ENCODE data around the gene CCR7.
A peak's percentile ranks its signal among the peaks of the same experiment; 100 is the strongest.
"Not testable (repeated sequence)": the region's sequence is repeated elsewhere in the genome, so short reads cannot be mapped to it uniquely, and the experiment has no call there.

The CCR7 gene

DNA sequence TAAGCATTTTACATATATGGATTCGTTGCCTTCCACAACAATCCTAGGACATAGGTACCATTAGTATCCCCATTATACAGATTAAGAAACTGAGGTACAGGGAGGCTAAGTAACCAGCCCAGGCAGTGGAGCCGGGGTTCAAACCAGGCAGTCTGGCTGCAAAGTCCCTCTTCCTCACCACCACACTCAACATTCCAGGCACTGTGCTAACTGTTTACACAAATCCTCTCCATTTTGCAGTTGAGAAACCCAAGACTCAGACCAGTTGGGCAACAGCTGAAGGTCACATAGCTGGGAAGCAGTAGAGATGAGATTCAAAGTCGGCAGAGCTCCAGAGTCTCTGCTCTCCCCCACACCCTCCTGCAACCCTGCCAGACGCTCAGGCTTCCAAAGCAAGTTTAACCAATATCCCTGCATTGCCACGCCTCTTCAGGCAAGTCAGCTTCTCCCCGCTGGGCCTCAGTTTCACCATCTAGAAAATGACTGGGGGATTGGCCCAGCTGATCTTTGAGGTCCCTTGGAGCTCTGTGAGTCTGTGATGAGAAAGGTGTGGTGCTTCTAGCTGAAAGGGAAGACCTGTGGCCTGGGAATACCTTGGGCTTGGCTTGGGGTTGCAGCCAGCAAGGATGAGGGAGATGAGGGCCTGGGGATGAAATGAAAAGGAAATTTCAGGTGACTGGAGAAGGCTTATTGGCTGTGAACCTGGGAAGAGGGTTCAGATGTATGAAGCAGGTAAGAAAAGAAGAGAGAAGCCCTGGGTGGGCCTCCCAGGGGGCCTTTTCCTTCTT, 14.0 kb downstream of the CCR7 start:
- peak; percentile 65 for DNase-seq (ENCODE audit: low spot score)

DNA sequence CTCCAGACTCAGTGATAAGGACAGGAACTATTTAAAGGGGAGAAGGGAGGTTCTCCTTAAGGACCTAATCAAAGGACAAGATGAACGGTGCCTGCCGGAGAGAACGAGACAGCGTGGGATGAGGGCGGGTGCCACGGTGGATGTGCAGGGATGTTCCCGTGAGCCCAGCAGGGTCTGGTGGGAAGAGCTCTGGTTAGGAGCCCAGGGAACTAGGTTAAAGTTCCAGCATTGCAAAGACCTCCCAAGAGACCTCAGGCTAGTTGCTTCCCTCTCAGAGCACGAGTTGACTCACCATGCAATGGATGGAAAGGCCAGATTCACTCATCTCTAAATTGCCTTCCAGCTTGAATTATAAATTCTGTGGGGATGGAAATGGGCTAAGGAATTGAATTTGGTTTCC, 14.7 kb downstream of the CCR7 start:
- peak; percentile 37 for DNase-seq (ENCODE audit: low spot score)

DNA sequence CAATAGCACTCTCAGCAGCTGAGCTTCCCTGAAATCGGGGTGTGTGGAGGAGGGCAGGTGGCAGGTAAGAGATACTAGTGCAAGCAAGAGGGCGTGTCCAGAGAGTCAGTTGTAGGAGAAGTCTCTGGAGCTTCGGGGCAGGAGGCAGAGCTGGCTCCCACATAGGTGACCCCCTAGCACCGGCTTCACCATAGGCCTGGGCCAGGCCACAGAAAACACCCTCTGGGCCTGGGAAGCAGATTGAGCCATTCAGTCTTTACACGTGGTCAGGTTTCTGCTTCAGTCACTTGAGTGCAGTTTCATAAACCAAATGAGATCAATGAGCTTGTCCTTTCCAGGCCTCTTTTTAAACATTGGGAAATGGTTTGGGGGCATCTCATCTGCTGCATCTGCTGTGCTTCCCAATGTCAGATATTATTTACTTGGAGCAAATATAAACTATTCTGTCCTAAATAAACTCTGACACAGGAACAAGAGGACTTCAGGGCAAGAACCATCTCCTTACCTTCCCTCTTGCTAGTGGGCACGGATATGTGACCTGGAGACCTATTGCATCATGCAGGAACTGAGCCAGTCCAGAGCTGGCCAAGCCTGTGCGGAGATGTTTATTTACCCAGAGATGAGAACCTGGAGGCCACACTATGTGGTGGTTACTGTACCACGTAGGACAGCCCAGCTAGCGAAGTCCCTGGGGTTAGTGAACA, 16.1 kb downstream of the CCR7 start:
- DNase-seq (ENCODE audit: low spot score) = peak; percentile 28

- peak; percentile 50 for DNase-seq (ENCODE audit: low spot score)
Observed at GRCh38 chr17:40548491-40548981, 16.7 kb downstream of the CCR7 start.

- no peak for DNase-seq (ENCODE audit: low spot score)
Observed at GRCh38 chr17:40547785-40548478, 17.3 kb downstream of the CCR7 start.

DNA sequence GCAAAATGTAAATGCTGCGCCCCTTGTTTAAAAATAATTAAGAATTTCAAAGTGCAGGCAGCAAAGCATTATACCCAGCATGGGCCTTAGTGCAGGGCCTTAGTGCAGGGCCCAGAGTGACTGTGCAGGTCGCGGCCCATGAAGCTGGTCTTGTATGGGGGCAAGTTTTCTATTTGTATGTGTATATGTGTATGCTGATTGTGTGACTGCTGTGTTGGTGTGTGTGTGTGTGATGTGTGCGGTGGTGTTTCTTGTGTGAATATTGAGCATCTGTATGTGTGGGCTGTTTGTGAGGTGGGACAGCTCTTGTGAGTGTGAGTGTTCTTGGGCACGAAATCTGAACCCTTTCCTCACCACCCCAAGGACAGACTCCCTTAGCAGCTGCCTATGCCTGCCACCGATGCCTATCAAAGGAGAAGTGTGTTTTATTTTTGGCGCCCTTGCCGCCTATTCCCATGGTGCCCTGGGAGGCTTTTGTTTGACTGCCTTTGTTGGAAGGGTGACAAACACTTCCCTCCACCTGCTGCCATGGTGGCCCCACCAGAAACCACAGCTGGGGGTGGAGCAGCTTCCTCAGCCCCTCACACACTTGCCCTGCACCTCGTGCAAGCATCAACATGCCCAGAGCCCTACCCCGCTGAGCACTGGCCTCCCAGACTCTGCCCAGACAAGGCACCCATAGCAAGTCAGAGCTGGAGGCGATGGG, 18.0 kb downstream of the CCR7 start:
- peak; percentile 67 for DNase-seq (ENCODE audit: low spot score)

DNA sequence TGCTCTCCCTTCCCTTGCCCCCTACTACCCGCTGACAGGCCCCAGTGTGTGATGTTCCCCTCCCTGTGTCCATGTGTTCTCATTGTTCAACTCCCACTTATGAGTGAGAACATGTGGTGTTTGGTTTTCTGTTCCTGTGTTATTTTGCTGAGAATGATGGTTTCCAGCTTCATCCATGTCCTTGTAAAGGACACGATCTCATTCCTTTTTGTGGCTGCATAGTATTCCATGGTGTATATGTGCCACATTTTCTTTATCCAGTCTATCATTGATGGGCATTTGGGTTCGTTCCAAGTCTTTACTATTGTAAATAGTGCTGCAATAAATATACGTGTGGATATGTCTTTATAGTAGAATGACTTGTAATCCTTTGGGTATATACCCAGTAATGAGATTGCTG, 18.8 kb downstream of the CCR7 start:
- not testable (repeated sequence) for DNase-seq (ENCODE audit: low spot score)

DNA sequence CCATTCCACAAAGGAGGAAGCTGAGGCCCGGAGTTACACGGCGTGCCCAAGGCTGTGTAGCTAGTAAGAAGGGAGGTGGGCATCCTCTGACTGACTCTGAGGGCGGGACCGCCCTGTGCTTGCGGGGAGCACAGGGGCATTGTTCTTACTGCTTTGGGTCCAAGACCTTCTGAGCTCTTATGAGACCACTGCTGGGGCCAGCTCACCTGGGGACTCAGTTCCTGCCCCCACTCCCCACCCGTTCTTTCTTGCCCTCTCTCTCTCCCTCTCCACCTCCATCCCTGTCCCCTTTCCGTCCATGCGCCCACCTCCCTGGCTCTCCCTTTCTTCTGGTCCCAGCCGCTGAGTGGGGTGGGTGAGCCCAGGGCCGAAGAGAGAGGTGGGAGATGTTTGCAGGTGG, 19.6 kb downstream of the CCR7 start:
- DNase-seq (ENCODE audit: low spot score) = peak; percentile 42

DNA sequence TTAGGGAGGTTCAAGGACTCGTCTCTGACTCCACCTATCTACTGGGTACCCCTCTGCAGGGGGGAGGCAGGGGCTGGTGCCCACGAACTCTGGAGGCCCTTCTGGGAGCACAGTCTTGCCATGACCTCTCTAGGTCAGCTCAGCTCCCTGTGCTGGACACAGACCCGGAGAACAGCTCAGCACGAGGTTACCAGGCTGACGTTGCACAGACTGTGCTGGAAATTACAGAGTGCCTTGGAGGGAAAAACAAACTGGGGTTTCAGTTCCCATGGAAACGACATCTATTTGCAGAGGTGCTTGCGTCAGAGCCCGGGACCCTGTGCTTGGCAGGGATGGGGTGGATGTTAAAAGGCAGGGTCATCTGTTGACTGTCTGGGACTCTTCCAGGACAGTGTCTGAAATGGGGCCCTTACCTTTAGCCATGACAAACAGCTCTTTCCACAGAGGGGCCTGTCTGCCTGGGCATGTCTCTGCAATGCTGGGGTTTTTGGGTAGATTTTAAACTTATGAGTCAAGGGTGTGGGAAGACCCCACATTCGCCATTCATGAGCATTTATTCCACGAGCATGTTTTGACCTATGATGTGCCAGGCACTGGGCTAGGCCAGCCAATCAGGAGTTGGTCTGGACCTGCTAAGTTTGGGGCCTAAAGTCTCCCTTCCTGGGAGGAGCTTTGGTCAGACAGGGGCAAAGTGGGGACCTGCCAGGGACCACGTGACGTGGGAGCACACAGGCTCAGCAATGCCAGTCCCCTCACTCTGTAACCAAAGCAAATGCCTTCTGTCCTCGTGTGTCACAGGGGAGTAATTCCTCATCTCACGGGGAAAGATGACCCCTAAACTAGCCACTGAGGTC, 22.5 kb downstream of the CCR7 start:
- DNase-seq (ENCODE audit: low spot score) = peak; percentile 84

DNA sequence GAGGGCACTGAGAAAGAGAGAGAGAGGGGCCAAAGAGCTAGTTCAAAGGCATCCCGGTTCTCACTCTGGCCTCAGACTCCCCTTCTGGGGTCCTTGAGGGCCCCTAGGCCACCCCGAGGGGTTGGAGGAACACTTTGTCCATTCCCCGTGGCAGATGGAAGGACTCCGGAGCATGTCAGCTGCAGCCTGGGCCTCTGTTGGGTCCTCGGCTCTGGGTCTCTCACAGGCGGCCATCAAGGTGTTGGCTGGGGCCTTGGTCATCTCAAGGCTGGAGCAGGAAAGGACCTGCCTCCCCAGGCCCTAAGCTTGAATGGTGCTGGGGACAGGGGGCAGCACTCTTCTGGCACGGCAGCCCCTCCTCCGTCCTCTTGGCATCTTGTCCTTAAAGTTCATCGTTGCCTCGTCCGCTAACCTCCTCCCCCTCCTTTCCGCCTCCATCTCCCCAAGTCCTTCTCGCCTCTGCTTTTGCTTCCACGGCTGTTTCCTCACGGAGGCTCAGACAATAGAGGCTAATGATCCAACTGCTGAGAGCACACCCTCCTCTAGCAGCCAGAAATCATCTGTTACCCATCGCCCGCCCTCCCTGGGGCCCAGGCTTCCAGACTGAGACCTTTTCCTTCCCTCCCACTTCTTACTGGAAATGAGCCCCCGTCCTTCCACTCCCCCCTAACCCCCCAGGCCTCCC, 23.3 kb downstream of the CCR7 start:
- no peak for DNase-seq (ENCODE audit: low spot score)

- no peak for DNase-seq (ENCODE audit: low spot score)
Observed at GRCh38 chr17:40541060-40541872, 24.0 kb downstream of the CCR7 start.

DNA sequence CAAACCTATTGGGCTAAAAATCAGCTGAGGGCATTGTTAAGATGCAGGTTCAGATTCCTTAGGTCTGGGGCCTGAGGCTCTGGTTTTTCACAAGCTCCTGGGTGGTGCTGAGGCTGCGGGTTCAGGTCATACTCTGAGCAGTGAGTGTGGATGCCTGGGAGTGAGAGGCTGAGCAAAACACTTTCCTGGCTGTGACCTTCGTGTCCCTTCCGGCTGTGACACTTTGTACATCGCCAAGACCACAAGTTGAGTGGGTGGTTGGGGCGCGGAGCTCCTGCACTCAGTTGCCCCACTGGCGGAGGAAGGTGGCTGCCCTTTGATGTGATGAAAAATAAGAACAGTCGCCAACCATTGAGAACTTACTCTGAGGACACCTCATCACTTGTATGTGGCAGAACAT, 24.8 kb downstream of the CCR7 start:
- no peak for DNase-seq (ENCODE audit: low spot score)

GRCh38 chr17:40539711-40540411, 25.4 kb downstream of the CCR7 start:
- no peak for DNase-seq (ENCODE audit: low spot score)

GRCh38 chr17:40538936-40539705, 26.2 kb downstream of the CCR7 start:
- DNase-seq (ENCODE audit: low spot score) = no peak

DNA sequence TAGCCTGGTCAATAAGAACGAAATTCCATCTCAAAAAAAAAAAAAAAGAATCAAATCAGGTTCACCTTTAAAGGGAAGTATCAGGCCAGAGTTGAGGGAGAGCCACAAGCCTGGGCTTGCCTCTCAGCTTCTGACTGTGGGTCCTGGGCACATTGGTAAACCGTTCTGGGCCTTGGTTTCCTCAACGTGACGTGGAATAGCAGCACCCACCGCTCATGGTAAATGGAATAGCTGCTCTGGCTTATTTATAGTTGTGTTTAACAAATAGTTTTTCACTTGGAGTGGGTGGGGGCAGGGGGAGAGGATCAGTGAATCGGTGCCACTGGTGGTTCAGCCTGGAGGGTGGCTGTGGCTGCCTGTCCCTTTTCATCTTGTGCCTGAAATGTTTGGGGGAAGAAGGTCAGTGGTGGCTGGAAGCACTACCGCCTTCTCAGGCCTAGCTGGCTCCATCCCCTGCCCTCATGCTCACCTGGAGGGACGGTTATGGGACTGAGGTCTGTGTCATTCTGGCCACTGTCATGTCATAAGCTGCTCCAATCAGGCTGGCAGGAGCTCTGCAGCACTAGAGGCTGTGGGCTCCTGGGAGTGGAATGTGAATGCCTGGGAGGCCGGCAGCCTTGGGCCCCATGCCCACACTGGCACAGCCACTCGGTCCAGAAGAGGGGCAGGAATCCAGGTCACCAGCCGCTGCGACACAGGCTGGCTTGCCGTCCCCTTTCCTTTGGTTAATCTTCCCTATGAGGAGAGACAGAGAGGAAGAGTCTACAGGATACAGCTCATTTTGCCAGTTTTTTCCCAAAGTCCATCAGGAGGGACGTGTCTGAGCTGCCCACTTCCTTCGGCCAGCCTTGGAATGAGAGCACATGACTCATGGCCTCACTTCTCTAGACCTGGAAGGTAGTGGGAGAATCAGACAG, 27.0 kb downstream of the CCR7 start:
- no peak for DNase-seq (ENCODE audit: low spot score)

GRCh38 chr17:40536295-40537171, 28.7 kb downstream of the CCR7 start:
- no peak for DNase-seq (ENCODE audit: low spot score)

Measured in left forelimb (tissue), 1 donor.